ENCODE measurements around the gene OPN4.

Gene OPN4

GRCh38 chr10:86684331-86685097 is 30.2 kb downstream of the OPN4 start:
- peak; percentile 68 for DNase-seq

GRCh38 chr10:86685416-86685815 is 31.1 kb downstream of the OPN4 start:
- no peak for DNase-seq

- no peak for DNase-seq
Observed at GRCh38 chr10:86685893-86686632, 31.7 kb downstream of the OPN4 start.

- no peak for DNase-seq
Observed at GRCh38 chr10:86686972-86687371, 32.6 kb downstream of the OPN4 start.

GRCh38 chr10:86687750-86688149 is 33.4 kb downstream of the OPN4 start:
- no peak for DNase-seq

GRCh38 chr10:86688398-86688921 is 34.1 kb downstream of the OPN4 start:
- DNase-seq: peak; percentile 71

- no peak for DNase-seq
Observed at GRCh38 chr10:86689146-86689545, 34.8 kb downstream of the OPN4 start.

GRCh38 chr10:86690231-86690630 is 35.9 kb downstream of the OPN4 start:
- no peak for DNase-seq

- no peak for DNase-seq
Observed at GRCh38 chr10:86690657-86691084, 36.3 kb downstream of the OPN4 start.

GRCh38 chr10:86691333-86692022 is 37.1 kb downstream of the OPN4 start:
- DNase-seq: no peak

- DNase-seq: no peak
Observed at GRCh38 chr10:86692023-86692514, 37.7 kb downstream of the OPN4 start.

- no peak for DNase-seq
Observed at GRCh38 chr10:86692664-86693063, 38.3 kb downstream of the OPN4 start.

GRCh38 chr10:86693275-86693674 is 38.9 kb downstream of the OPN4 start:
- no peak for DNase-seq

GRCh38 chr10:86693721-86694369 is 39.5 kb downstream of the OPN4 start:
- DNase-seq: peak; percentile 59

- DNase-seq: no peak
Observed at GRCh38 chr10:86698207-86698940, 44.0 kb downstream of the OPN4 start.

- no peak for DNase-seq
Observed at GRCh38 chr10:86699125-86699524, 44.8 kb downstream of the OPN4 start.

GRCh38 chr10:86699541-86699940 is 45.2 kb downstream of the OPN4 start:
- DNase-seq: no peak

- no peak for DNase-seq
Observed at GRCh38 chr10:86699991-86700840, 45.9 kb downstream of the OPN4 start.

GRCh38 chr10:86700851-86701617 is 46.7 kb downstream of the OPN4 start:
- no peak for DNase-seq

GRCh38 chr10:86703176-86703575 is 48.8 kb downstream of the OPN4 start:
- no peak for DNase-seq
